ENCODE data around the gene NKX1-1.

NKX1-1 gene

GRCh38 chr4:1370321-1371124, 35.7 kb downstream of the NKX1-1 start:
- DNase-seq: no peak

GRCh38 chr4:1369479-1370079, 36.7 kb downstream of the NKX1-1 start:
- DNase-seq: no peak

- no peak for DNase-seq
These were observed 37.2 kb downstream of the NKX1-1 start for GRCh38 chr4:1369091-1369450.

- DNase-seq: no peak
These were observed 37.7 kb downstream of the NKX1-1 start for GRCh38 chr4:1368421-1369090.

GRCh38 chr4:1367936-1368289, 38.3 kb downstream of the NKX1-1 start:
- DNase-seq: no peak

- DNase-seq: no peak
These were observed 38.9 kb downstream of the NKX1-1 start for GRCh38 chr4:1367230-1367935.

GRCh38 chr4:1366371-1367229, 39.6 kb downstream of the NKX1-1 start:
- DNase-seq: no peak

- no peak for DNase-seq
These were observed 40.7 kb downstream of the NKX1-1 start for GRCh38 chr4:1365271-1366178.

GRCh38 chr4:1364748-1365147, 41.5 kb downstream of the NKX1-1 start:
- no peak for DNase-seq

GRCh38 chr4:1364217-1364616, 42.0 kb downstream of the NKX1-1 start:
- DNase-seq: no peak

GRCh38 chr4:1363513-1363912, 42.7 kb downstream of the NKX1-1 start:
- no peak for DNase-seq

- no peak for DNase-seq
These were observed 43.7 kb downstream of the NKX1-1 start for GRCh38 chr4:1362521-1362920.

GRCh38 chr4:1362046-1362445, 44.2 kb downstream of the NKX1-1 start:
- no peak for DNase-seq

GRCh38 chr4:1361431-1361830, 44.8 kb downstream of the NKX1-1 start:
- no peak for DNase-seq

GRCh38 chr4:1360423-1361283, 45.6 kb downstream of the NKX1-1 start:
- no peak for DNase-seq

GRCh38 chr4:1359976-1360375, 46.3 kb downstream of the NKX1-1 start:
- DNase-seq: no peak

- no peak for DNase-seq
These were observed 47.1 kb downstream of the NKX1-1 start for GRCh38 chr4:1359144-1359501.

GRCh38 chr4:1358421-1359143, 47.7 kb downstream of the NKX1-1 start:
- DNase-seq: no peak

GRCh38 chr4:1357356-1358248, 48.6 kb downstream of the NKX1-1 start:
- DNase-seq: no peak

Data from CD4-positive, alpha-beta T cell treated with Interleukin-6 for 4 hours (primary cell).